Stimulated activated CD4-positive, alpha-beta T cell treated with anti-CD3 and anti-CD28 coated beads, Interleukin-2, amount 100 ng/mL, for 24 hours (primary cell): ENCODE results near the gene BRPF3.
"Not testable (repeated sequence)": the region's sequence is repeated elsewhere in the genome, so short reads cannot be mapped to it uniquely, and the experiment has no call there.

ENCODE experiments used
- DNase-seq, 2 donors: peaks; one replicate each; pipeline ENCODE4 v3.0.0-alpha.2; 2020

Gene BRPF3

DNA sequence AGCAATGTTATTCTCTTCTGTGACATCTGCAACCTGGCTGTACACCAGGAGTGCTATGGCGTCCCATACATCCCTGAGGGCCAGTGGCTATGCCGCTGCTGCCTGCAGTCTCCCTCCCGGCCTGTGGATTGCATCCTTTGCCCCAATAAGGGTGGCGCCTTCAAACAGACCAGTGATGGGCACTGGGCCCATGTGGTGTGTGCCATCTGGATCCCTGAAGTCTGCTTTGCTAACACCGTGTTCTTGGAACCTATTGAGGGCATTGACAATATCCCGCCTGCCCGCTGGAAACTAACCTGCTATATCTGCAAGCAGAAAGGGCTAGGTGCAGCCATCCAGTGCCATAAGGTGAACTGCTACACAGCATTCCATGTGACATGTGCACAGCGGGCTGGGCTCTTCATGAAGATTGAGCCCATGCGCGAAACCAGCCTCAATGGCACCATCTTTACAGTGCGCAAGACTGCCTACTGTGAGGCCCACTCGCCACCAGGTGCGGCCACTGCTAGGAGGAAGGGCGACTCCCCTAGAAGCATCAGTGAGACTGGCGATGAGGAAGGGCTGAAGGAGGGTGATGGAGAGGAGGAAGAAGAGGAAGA, 4.6 kb downstream of the BRPF3 start:
- DNase-seq = no peak

- no peak for DNase-seq
Observed at GRCh38 chr6:36201612-36202011, 5.1 kb downstream of the BRPF3 start.

DNA sequence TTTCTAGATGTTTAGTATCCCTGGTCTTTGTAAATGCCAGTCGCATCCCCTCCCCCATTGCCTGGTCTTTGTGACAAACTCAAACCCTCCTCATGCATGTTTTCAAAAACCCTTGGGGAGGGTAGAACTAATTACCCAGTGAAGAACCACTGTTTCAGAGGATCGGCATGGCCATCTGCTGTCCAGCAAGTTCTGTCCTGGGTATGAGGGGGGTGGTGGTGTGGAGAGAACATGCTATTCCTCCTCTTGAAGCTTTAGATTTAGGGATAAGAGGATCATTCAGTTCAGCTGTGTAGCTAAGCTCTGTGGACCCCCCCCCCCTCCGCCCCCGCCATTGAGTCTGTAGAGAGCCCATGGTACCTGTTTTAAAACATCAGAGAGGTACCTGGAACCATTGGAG, 5.6 kb downstream of the BRPF3 start:
- no peak for DNase-seq

GRCh38 chr6:36204068-36204753, 7.7 kb downstream of the BRPF3 start:
- peak; percentile 11 to 30 for DNase-seq

- DNase-seq = no peak
Observed at GRCh38 chr6:36207155-36207554, 10.6 kb downstream of the BRPF3 start.

GRCh38 chr6:36209606-36210005, 13.1 kb downstream of the BRPF3 start:
- no peak for DNase-seq

GRCh38 chr6:36210182-36210581, 13.6 kb downstream of the BRPF3 start:
- DNase-seq = no peak

GRCh38 chr6:36210886-36211595, 14.5 kb downstream of the BRPF3 start:
- no peak for DNase-seq

DNA sequence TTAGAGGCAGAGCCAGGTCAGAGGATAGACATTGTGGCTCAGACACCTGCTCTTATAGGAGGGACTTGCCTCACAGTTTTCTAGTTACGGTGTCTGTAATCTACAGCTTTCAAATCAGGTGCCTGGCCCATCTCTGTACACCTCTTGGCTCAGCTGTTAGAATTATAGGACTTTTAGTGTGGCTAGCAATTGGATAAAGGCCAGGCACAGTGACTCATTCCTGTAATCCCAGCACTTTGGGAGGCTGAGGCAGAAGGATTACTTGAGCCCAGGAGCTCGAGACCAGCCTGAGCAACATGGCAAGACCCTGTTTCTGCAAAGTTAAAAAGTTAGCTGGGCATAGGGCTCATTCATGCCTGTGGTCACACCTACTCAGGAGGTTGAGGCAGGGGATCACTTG, 20.0 kb downstream of the BRPF3 start:
- no peak for DNase-seq

DNA sequence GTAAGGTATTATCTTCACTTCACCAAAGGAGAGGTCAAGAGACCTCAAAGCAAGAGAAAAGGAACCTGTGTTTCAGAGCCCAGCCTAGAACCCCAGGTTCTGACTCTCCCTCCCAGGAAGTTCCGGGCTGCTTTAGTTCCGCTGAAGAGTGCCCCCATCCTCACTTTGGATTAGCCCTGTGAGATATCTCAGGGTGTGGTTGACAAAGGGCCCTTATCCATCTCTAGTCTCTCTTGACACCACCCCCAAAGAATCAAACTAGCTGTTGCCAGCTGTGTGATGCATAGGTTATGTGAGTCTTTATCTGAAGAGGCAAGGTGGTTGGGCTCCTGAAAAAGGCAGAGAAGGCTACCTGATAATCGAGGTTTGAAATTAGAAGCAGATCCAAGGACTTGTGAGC, 20.6 kb downstream of the BRPF3 start:
- DNase-seq = no peak

- DNase-seq = no peak
Observed at GRCh38 chr6:36217946-36218345, 21.4 kb downstream of the BRPF3 start.

DNA sequence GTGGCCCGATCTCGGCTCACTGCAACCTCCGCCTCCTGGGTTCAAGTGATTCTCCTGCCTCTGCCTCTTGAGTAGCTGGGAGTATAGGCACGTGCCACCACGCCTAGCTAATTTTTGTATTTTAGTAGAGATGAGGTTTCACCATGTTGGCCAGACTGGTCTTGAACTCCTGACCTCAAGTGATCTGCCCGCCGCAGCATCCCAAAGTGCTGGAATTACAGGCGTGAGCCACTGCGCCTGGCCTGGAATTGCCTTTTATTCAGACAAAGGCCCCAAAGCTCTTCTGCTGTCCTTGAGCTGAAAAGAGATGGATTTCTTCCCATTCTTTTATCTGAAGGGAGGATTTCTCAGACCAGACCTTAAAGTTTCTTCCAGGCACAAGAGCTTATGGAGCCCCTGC, 22.0 kb downstream of the BRPF3 start:
- not testable (repeated sequence) for DNase-seq

DNA sequence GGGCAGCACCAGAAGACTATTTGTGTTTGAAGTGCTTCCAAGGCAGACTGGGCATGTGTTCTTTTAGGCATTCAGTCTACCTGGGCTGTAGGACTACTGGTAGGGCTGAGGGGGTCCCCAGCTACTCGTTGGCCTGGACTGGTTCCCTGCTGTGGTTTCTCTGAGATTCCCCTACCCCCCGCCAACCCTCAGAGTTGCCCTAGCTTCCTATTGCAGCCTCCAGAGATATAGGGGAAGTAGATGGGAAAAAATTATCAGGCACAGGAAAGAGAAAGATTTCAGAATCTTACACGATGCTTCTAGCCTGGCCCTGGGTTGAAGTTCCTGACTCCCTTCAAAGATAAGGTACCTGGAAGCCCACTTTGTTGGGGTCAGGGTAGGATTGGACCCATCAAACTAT, 22.5 kb downstream of the BRPF3 start:
- no peak for DNase-seq

DNA sequence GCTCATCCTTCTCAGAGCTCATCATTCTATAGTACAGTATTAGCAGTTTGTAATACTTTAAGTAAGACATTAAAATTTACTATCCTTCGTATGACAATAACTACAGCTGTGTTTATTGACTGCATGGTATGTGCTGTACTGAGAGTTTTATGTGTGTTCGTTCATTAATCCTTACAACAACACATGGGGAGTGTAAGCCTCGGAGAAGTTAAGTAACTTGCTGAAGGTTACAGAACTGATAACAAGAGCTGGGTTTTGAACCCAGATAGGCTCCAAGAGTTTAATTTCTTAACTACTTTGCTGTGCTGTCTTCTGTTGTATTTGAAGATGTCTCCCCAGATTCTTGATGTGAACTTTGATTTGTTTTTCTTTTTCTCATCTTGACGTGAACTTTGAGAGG, 23.7 kb downstream of the BRPF3 start:
- no peak for DNase-seq

- no peak for DNase-seq
Observed at GRCh38 chr6:36221674-36222073, 25.1 kb downstream of the BRPF3 start.

GRCh38 chr6:36222924-36223323, 26.4 kb downstream of the BRPF3 start:
- DNase-seq = no peak

GRCh38 chr6:36223706-36224105, 27.2 kb downstream of the BRPF3 start:
- no peak for DNase-seq

- no peak for DNase-seq
Observed at GRCh38 chr6:36224918-36225461, 28.4 kb downstream of the BRPF3 start.

DNA sequence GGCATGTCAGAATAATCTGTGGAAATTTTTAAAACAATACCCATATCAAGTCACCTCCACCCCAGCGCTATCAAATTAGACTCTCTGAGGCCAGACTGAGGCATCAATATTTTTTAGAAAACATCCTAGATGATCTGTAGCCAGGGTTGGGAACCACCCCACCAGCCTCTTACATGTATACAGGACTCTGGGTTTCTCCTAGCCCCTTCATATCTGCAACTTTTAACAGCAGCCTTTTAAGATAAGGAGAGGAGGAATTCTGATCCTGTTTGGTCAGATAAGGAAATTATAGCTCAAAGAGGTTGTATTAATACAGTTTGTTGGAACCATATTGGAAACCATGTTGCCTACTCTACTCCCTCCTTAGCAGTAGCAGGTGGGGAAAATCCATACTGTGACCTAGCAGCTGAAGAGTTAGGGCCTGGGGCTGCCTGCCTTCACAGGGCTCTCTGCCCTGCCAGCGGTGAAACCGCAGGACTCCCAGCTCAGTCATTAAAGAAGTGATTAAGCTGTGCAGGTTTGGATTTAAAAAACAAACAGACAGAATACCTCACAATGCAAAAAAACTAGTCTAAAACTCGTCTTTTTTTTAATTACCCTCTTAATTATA, 30.0 kb downstream of the BRPF3 start:
- DNase-seq = no peak

- DNase-seq = no peak
Observed at GRCh38 chr6:36227379-36228228, 31.1 kb downstream of the BRPF3 start.

GRCh38 chr6:36229223-36229622, 32.7 kb downstream of the BRPF3 start:
- DNase-seq = no peak

DNA sequence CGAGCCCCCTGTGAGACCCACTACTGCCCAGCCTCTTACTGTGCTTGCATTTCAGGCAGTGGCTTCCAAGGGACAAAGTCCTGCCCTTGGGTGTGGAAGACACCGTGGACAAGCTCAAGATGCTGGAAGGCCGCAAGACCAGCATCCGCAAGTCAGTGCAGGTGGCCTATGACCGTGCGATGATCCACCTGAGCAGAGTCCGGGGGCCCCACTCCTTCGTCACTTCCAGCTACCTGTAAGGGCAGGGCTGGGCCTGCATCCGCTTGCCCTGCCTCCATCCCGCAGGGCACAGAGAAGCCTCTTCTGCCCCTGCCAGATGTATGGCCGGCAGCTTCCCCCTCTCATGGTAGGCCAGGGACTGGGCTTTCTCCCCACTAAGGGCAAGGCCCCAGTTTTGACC, 33.8 kb downstream of the BRPF3 start:
- DNase-seq = no peak

DNA sequence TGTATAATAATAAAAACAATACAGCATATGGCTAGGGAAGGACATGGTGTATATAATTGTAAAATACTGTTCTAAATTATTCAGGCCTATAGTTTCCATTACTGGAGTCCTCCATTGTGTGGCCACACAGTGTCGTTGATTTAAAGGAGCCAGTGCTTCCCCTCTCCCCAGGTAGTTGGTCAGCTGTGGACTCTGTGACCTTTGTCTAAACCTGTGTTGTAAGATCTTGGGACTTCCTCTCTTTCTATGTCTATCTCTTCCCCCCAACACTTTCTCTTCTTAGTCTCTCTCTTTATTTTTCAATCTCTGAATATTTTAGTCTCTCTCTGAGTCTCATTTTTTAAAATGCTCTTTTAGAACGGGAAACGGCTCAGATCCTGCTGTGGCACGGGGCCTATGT, 35.6 kb downstream of the BRPF3 start:
- DNase-seq = no peak
